ENCODE measurements around the gene CLSTN2.

CLSTN2 gene

GRCh38 chr3:140434261-140434905, 499.4 kb downstream of the CLSTN2 start:
- DNase-seq, result no peak

- DNase-seq, result no peak
Measured at GRCh38 chr3:140436421-140436820, 501.4 kb downstream of the CLSTN2 start.

- no peak for DNase-seq
Measured at GRCh38 chr3:140438736-140439470, 503.9 kb downstream of the CLSTN2 start.

- DNase-seq, result no peak
Measured at GRCh38 chr3:140439527-140439926, 504.5 kb downstream of the CLSTN2 start.

GRCh38 chr3:140440446-140440845, 505.5 kb downstream of the CLSTN2 start:
- no peak for DNase-seq

- DNase-seq, result no peak
Measured at GRCh38 chr3:140441006-140441405, 506.0 kb downstream of the CLSTN2 start.

- DNase-seq, result no peak
Measured at GRCh38 chr3:140442621-140443020, 507.6 kb downstream of the CLSTN2 start.

GRCh38 chr3:140443073-140443472, 508.1 kb downstream of the CLSTN2 start:
- no peak for DNase-seq

GRCh38 chr3:140443806-140444205, 508.8 kb downstream of the CLSTN2 start:
- DNase-seq, result no peak

GRCh38 chr3:140446734-140447133, 511.7 kb downstream of the CLSTN2 start:
- no peak for DNase-seq

GRCh38 chr3:140447136-140447535, 512.2 kb downstream of the CLSTN2 start:
- no peak for DNase-seq

GRCh38 chr3:140448001-140448400, 513.0 kb downstream of the CLSTN2 start:
- DNase-seq, result no peak

- DNase-seq, result no peak
Measured at GRCh38 chr3:140449413-140450256, 514.6 kb downstream of the CLSTN2 start.

- no peak for DNase-seq
Measured at GRCh38 chr3:140453750-140454149, 518.8 kb downstream of the CLSTN2 start.

GRCh38 chr3:140455521-140456214, 520.7 kb downstream of the CLSTN2 start:
- no peak for DNase-seq

- no peak for DNase-seq
Measured at GRCh38 chr3:140456974-140457373, 522.0 kb downstream of the CLSTN2 start.

- DNase-seq, result no peak
Measured at GRCh38 chr3:140459462-140459861, 524.5 kb downstream of the CLSTN2 start.

GRCh38 chr3:140461250-140461649, 526.3 kb downstream of the CLSTN2 start:
- no peak for DNase-seq

GRCh38 chr3:140463355-140463754, 528.4 kb downstream of the CLSTN2 start:
- DNase-seq, result no peak

- DNase-seq, result no peak
Measured at GRCh38 chr3:140465988-140466387, 531.0 kb downstream of the CLSTN2 start.

GRCh38 chr3:140466535-140466934, 531.5 kb downstream of the CLSTN2 start:
- no peak for DNase-seq

- DNase-seq, result no peak
Measured at GRCh38 chr3:140467104-140467577, 532.2 kb downstream of the CLSTN2 start.

GRCh38 chr3:140467796-140468315, 532.9 kb downstream of the CLSTN2 start:
- no peak for DNase-seq

All from hippocampal formation (tissue), 2 donors.